ENCODE data around the gene IL31. TPM values are rescaled to one million over a fixed set of nuclear protein-coding genes. Genes with fewer than 3 reads are reported as not detected.
"Not testable (repeated sequence)": the region's sequence is repeated elsewhere in the genome, so short reads cannot be mapped to it uniquely, and the experiment has no call there.

Gene IL31
- total and polyA plus RNA-seq, 8 donors: not detected

DNA sequence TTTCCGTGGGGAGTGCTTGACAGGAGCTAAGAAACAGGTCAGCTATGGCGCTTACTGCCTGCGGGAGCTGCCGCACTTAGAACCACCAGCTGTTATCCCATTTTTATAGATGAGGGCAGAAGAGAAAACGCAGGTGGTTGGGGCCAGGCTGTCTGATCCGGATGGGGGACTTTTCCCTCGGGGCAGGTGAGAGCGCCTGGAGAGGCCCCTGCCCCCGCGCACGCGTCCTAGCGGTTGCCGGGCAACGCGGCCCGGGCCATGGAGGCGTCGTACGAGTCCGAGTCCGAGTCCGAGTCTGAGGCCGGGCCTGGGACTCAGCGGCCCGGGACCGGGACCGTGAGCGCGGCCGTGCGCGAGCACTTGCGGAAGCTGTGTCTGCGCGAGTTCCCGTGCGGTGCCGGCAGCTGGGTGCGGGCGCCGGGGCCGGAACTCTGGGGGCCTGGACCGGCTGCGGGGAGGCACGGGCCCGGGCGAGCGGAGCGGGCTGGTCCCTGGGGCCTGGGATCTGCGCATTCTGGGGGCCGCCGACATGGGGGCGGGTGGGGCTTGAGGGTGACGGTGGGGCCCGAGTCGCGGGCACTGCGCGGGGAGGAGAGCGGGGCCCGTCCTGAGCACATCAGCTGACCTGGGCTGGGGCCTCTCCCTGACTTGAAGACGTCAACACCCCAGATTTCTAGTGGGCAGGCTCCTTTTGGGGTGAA is 9.0 kb upstream of the IL31 start, which contains the start of gene LRRC43:
Gene LRRC43, plus strand, starts transcription at position 237 of the 701 bp plus-strand sequence. Its CDS starts 22 bp downstream, at position 259.
- FAIRE-seq: no peak
- Histone ChIP-seq H3K27ac (no peak within 1 kb of the TSS), H3K9me3 (no peaks in the 10 kb centered on the region), H3K27me3 (no peaks in the 10 kb centered on the region), H3K4me1 (peaks cover 0 to 4% (median 0%) of the 10 kb centered on the region in 3 donors), H3K36me3 (no peaks in the 10 kb centered on the region), H3K4me3 (peak within 1 kb of the TSS; percentile 18 to 51 (median 34))
- ATAC-seq: peak; percentile 87 to 97 (median 90)
- 5 to 8% methylated on average over 45 to 63 of the region's 63 CpGs for whole genome bisulfite sequencing, 2 donors
- intact Hi-C loops (cut with DNase I): loop anchor here in 1 of 3 donors (10.0 kb wide), 1 partner anchor 128 kb away; no protein-coding TSS in a partner anchor
- TF ChIP-seq, protein P1, sequence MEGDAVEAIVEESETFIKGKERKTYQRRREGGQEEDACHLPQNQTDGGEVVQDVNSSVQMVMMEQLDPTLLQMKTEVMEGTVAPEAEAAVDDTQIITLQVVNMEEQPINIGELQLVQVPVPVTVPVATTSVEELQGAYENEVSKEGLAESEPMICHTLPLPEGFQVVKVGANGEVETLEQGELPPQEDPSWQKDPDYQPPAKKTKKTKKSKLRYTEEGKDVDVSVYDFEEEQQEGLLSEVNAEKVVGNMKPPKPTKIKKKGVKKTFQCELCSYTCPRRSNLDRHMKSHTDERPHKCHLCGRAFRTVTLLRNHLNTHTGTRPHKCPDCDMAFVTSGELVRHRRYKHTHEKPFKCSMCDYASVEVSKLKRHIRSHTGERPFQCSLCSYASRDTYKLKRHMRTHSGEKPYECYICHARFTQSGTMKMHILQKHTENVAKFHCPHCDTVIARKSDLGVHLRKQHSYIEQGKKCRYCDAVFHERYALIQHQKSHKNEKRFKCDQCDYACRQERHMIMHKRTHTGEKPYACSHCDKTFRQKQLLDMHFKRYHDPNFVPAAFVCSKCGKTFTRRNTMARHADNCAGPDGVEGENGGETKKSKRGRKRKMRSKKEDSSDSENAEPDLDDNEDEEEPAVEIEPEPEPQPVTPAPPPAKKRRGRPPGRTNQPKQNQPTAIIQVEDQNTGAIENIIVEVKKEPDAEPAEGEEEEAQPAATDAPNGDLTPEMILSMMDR (IDR thresholded peaks at IDR 0.05): no peak
- peak; percentile 25 to 79 (median 49) for DNase-seq

DNA sequence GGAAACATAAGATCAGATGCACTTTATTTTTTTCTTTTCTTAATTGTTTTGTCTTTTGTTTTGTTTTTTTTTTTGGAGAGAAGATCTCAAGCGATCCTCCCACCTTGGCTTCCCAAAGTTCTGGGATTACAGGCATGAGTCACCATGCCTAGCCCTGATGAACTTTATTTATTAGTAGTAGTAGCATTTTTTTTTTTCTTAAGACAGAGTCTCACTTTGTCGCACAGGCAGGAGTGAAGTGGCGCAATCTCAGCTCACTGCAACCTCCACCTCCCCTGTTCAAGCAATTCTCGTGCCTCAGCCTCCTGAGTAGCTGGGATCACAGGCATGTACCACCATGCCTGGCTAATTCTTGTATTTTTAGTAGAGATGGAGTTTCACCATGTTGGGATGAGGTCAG is 2.5 kb upstream of the IL31 start:
- H3K4me3 ChIP-seq; intact Hi-C loops (cut with DNase I); FAIRE-seq; DNase-seq; H3K27me3 ChIP-seq; H3K36me3 ChIP-seq; H3K9me3 ChIP-seq; H3K4me1 ChIP-seq; H3K27ac ChIP-seq; ATAC-seq: not testable (repeated sequence)
- 93 to 94% methylated on average over 4 of the region's 4 CpGs for WGBS, 2 donors

DNA sequence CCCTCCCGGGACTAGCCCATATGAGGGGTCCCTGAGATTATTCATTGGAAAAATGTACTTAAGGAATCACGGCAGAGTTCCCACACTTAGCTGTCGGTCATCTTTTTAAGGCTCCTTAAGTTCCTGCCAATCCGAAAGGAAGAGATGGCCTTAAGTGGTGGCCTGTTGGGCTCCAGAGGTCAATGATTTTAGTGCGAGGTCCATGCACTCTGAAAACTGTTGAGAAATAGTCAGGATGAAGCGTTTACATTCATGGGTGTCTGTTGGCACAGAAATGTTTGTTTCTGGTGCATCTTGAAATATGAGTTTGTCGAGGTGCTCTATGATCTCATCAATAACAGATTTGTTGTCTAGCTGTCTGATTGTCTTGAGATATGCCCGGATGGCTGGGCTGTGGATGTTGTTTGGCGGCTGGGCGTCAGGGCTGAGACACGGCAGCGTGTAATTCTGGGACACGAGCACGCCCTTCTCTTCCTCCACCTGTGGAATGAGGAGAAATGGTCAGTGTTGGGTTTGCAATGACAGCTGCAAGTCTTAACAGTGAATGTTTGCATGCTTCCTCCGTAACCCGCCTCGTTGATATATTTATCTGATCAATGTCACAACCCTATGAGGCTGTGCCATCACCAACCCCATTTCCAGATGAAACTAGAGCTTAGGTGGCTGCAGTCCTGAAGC is 1.6 kb downstream of the IL31 start:
- FAIRE-seq (no peak), ATAC-seq (no peak), DNase-seq (no peak)
- H3K9me3 ChIP-seq: no peaks in the 10 kb centered on the region
- H3K36me3 ChIP-seq: no peaks in the 10 kb centered on the region
- intact Hi-C loops (cut with DNase I): no loop called here
- H3K27ac ChIP-seq: no peak overlapping the region
- H3K4me3 ChIP-seq: no peak overlapping the region
- WGBS, 2 donors: 48 to 51% methylated on average over 17 of the region's 17 CpGs
- H3K27me3 ChIP-seq: no peaks in the 10 kb centered on the region
- TF ChIP-seq, protein P1 (IDR thresholded peaks at IDR 0.05): no peak
- no peaks in the 10 kb centered on the region for H3K4me1 ChIP-seq

DNA sequence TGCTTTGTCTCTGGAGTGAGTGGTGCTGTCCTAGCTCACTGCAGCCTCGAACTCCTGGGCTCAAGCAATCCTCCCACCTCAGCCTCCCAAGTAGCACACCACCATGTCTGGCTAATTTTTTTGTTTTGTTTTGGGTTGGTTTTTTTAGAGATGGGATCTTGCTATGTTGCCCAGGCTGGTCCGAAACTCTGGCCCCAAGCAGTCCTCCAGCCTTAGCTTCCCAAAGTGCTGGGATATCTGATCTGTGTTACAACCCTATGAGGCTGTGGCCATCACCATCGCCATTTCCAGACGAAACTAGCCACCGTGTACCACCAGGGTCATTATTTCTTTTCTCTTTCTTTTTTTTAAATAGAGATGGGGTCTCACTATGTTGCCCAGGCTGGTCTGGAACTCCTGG is 2.6 kb downstream of the IL31 start:
- no peak overlapping the region for H3K27ac ChIP-seq
- no peak for FAIRE-seq
- no peaks in the 10 kb centered on the region for H3K36me3 ChIP-seq
- no peaks in the 10 kb centered on the region for H3K27me3 ChIP-seq
- TF ChIP-seq, protein P1 (IDR thresholded peaks at IDR 0.05): no peak
- intact Hi-C loops (cut with DNase I): no loop called here
- no peaks in the 10 kb centered on the region for H3K9me3 ChIP-seq
- H3K4me3 ChIP-seq: no peak overlapping the region
- DNase-seq: no peak
- WGBS, 2 donors: 71 to 80% methylated on average over 5 of the region's 5 CpGs
- no peak for ATAC-seq
- no peaks in the 10 kb centered on the region for H3K4me1 ChIP-seq

DNA sequence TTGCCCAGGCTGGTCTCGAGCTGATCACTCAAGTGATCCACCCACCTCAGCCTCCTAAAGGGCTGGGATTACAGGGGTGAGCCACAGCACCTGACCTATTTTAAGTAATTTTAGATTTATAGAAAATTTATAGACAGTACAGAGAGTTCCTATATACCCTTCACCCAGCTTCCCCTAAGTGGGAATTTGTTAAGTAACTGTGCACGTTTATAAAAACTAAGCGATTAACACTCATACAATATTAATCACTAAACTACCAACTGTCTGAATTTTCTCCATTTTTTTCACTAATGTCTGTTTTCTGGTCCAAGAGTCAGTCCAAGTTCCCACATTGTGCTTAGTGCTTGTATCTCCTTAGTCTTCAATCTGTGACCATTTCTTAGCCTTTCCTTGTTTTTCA is 5.5 kb downstream of the IL31 start:
- WGBS, 2 donors: 82 to 91% methylated on average over 3 of the region's 3 CpGs

More for the DNA sequence above, 5.5 kb downstream of the IL31 start:
- FAIRE-seq (no peak), DNase-seq (no peak), ATAC-seq (no peak)
- no peaks in the 10 kb centered on the region for H3K9me3 ChIP-seq
- TF ChIP-seq, protein P1 (IDR thresholded peaks at IDR 0.05): no peak
- no peaks in the 10 kb centered on the region for H3K27me3 ChIP-seq
- no peaks in the 10 kb centered on the region for H3K4me1 ChIP-seq
- no peak overlapping the region for H3K27ac ChIP-seq
- no peaks in the 10 kb centered on the region for H3K36me3 ChIP-seq
- H3K4me3 ChIP-seq: no peak overlapping the region
- intact Hi-C loops (cut with DNase I): no loop called here

Data from pancreas (tissue), 10 donors.